ENCODE measurements around the gene CCR9.

CCR9 gene

GRCh38 chr3:45872569-45872968 lies 13.8 kb upstream of the CCR9 start:
- H3K4me3 ChIP-seq (ENCODE audit: low read length) = no peak overlapping the region
- TF ChIP-seq CTCF (IDR thresholded peaks at IDR 0.05; ENCODE audit: insufficient read depth, low read depth, low read length, missing control alignments) = no peak
- no peak for DNase-seq (ENCODE audit: low read depth)

- DNase-seq (ENCODE audit: low read depth) = no peak
Observed at GRCh38 chr3:45873036-45873435, 13.3 kb upstream of the CCR9 start.

DNA sequence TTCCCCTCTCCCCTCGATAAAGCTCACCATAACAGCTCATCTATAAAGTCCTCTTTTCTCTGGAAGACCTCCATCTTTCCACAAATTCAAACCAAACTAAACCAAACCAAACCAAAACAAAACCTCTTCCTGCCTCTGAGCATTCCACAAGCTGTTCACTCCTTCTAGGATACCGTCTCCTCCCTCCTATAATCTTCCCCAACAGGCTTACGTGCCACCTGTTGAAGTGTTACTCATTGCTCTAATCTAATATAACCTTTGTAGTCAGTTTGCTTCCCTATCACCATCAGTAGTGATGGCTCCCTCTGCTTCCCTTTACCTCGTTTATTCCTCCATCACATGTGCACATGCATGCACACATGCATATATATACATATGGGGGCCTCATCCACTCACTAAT lies 12.7 kb upstream of the CCR9 start:
- TF ChIP-seq CTCF (IDR thresholded peaks at IDR 0.05; ENCODE audit: insufficient read depth, low read depth, low read length, missing control alignments) = no peak
- H3K4me3 ChIP-seq (ENCODE audit: low read length) = no peak overlapping the region
- no peak for DNase-seq (ENCODE audit: low read depth)

More at GRCh38 chr3:45873036-45873435, 13.3 kb upstream of the CCR9 start:
- no peak overlapping the region for H3K4me3 ChIP-seq (ENCODE audit: low read length)
- no peak for TF ChIP-seq CTCF (IDR thresholded peaks at IDR 0.05; ENCODE audit: insufficient read depth, low read depth, low read length, missing control alignments)

DNA sequence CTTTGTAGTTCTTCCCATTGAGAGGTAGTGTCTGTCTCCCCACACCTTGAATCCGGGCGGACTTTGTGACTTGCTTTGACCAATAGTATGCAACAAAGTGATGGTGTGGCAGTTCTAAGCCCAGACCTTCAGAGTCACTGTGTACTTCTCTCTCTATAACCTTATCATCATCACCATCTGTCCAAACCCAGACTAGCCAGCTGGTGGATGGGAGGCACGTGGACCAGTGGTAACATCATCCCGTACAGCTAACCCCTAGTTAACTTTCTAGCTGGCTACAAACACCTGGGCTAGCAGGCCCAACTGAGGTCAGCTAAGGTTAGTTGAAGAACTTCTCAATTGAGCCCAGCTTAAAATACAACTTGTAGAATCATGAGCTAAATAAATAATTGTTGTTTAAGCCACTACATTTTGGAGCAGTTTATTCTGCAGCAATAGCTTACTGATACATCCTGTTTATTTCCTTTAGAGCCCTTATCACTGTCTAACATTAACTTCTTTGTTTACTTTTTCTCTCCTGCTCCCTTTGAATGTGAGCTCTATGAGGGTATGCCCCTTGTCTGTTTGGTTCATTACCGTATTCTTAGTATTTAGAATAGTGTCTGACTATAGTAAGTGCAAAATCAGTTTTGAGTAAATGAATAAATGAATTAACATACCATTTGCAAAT lies 11.5 kb upstream of the CCR9 start:
- no peak for DNase-seq (ENCODE audit: low read depth)
- H3K4me3 ChIP-seq (ENCODE audit: low read length) = no peak overlapping the region
- no peak for TF ChIP-seq CTCF (IDR thresholded peaks at IDR 0.05; ENCODE audit: insufficient read depth, low read depth, low read length, missing control alignments)

GRCh38 chr3:45878124-45878523 lies 8.2 kb upstream of the CCR9 start:
- TF ChIP-seq CTCF (IDR thresholded peaks at IDR 0.05; ENCODE audit: insufficient read depth, low read depth, low read length, missing control alignments) = no peak
- no peak overlapping the region for H3K4me3 ChIP-seq (ENCODE audit: low read length)
- no peak for DNase-seq (ENCODE audit: low read depth)

- H3K4me3 ChIP-seq (ENCODE audit: low read length) = no peak overlapping the region
- TF ChIP-seq CTCF (IDR thresholded peaks at IDR 0.05; ENCODE audit: insufficient read depth, low read depth, low read length, missing control alignments) = no peak
- DNase-seq (ENCODE audit: low read depth) = no peak
Observed at GRCh38 chr3:45880725-45881077, 5.6 kb upstream of the CCR9 start.

All from epithelial cell of esophagus (primary cell).